HG02678 (cell line): ENCODE results near the gene TMEM179.
"Not testable (repeated sequence)": the region's sequence is repeated elsewhere in the genome, so short reads cannot be mapped to it uniquely, and the experiment has no call there.

ENCODE experiments used
- ATAC-seq: cut with Tn5 transposase; IDR thresholded peaks from one replicate; pipeline ENCODE4 v1.9.1; 2021; ENCODE audit warnings: mild to moderate bottlenecking, moderate library complexity; ENCODE audit not compliant: unreplicated experiment

The TMEM179 gene

GRCh38 chr14:104604458-104605449 lies at the start of gene TMEM179:
Gene TMEM179, minus strand, starts transcription at chr14:104604772. Its CDS starts 31 bp downstream, at chr14:104604741.
- no peak for ATAC-seq

DNA sequence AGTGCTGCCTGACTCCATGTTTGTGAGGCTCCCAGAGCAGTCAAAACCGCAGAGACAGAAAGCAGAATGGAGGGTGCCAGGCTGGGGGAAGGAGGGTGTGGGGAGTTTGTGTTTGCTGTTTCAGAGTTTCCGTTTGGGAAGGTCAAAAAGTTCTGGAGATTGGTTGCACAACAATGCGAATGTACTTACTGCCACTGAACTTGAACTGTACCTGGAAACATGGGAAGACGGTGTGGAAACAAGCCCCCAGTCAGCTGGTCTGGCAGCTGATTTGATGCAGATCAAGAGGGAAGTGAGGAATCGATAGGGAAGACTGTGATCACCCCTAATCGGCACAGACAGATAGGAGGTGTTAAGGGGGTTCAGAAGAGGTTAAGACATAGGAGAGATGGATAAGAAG lies 49.5 kb upstream of the TMEM179 start:
- ATAC-seq: no peak

DNA sequence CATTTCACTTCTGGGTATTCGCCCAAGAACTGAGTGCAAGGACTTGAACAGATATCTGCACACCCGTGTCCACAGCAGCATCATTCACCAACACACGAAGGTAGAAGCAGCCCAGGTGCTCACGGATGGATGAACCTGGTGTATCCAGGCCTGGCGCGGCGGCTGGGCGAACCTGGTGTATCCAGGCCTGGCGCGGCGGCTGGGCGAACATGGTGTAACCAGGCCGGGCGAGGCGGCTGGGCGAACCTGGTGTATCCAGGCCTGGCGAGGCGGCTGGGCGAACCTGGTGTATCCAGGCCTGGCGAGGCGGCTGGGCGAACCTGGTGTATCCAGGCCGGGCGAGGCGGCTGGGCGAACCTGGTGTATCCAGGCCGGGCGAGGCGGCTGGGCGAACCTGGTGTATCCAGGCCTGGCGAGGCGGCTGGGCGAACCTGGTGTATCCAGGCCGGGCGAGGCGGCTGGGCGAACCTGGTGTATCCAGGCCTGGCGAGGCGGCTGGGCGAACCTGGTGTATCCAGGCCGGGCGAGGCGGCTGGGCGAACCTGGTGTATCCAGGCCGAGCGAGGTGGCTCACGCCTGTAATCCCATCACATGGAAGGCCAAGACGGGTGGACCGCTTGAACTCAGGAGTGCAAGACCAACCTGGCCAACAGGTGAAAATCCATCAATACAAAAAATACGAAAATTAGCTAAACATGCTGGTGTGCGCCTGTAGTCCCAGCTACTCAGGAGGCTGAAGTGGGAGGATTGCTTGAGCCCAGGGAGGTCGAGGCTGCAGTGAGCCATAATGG lies 48.8 kb upstream of the TMEM179 start:
- not testable (repeated sequence) for ATAC-seq

DNA sequence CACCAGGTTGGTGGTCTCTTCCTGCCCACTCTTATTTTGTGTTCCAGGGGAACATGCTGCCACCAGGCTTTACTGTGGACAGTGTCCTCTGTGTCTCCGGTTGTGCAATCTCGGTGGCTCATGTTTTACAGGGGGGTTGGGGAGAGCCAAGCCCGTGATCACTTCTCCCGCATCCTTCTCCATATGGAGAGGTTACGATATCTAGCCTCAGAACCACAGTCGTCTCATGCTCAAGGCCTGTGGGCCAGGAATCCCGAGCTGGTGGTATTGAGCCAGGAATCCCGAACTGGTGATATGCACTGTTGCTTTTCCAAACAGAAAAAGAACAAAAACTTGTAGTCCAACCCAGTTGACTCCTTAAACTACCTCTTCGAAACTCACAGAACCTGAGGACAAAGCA lies 47.8 kb upstream of the TMEM179 start:
- ATAC-seq: no peak

DNA sequence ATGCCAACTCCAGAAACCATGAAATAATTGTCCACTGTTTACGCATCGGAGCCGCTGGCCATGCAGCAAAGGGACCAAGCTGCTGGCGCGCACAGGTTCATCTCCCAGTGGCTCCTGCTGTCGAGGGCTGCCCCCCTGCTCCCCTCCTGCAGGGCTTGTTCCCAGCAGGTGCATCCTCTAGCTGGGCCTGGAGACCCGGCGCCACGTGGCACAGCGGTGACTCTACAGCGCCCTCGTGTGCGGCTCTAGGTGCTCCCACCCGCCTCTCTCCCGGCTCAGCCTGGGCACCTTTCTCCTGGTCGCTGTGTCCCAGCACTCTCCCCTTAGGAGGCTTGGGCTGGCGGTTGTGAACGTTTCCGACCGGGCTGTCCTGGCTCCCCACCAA lies 47.3 kb upstream of the TMEM179 start:
- ATAC-seq: no peak

DNA sequence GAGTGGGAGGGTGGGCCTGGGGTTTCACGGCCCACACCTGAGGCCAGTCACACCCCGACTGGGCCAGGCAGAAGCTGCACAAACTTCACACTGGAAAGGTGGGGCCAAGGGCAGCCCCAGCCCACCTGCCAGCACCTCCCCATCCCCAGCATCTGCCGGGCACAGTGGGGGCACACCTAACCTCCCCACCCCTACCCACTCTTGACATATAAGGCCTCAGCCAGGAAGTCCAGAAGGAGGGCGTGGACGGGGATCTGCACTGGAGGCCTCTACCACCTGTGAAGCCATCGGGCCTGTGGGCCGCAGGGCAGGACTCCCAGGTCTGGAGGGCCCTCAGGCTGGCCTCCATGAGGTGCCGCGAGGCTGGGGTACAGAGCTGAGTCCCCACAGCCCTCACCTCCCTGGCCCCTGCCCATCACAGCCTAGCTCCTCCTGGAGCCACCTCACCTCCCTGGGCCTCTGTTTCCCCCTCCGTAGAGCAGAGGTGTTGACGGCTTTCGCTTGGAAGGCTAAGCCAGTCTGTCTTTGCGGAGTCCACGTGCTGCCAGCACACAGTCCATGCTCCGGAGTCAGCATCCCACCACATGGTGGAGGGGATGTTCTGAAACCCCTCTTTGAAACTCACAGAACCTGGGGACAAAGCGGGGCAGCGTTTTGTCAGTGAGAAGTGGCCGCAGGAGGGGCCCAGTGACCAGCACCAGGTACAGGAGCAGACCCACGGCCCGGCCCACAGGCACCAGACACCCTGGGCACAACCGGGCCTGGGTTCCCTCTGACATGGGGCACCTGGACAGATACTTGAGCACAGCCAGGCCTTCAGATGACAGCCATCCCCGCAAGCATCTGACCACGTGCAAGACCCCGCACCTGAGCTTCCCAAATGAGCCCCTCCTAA lies 46.7 kb upstream of the TMEM179 start:
- no peak for ATAC-seq

DNA sequence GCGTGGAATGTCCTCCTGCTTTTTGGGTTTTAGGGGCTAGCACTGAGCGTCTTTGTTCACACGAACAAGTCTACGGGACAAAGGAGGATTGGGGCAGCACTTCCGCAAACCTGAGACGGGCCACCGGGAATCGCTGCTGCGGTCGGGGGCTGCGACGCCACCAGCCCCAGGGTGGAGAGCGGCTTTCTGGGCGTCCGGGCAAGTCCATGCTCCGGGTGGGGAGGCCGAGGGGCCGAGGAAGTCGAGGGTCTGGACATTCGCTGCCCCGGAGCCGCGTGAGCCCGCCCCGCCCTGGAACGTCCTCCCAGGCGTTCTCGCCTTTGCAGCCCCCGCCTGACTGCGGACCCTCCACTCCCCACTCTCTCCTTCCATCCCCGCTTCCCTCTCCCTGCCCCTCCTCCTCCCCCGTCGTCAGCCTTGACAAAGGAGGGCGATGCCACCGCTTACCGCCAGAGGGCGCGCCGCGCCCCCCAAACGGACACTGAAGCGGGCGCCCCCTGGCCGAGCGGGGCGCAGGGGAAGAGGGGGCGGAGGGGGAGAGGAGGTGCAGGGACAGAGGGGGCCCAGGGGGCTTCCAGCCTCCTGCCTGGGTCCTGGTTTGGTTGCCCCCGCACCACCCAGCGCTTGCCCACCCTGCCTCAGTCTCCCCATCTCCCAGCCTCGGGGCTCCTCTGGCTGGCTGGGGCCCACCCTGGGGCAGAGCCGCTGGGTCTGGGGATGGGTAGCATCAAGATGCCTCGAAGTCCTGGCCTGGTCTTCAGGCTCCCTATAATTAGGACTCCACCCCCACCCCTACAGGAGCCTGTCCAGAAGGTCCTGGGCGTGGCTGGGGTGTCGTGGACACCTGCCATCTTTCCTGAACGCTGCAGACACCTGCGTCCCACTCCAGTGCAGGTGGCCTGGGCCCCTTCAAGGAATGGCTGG lies 45.7 kb upstream of the TMEM179 start:
- ATAC-seq: peak; percentile 70

DNA sequence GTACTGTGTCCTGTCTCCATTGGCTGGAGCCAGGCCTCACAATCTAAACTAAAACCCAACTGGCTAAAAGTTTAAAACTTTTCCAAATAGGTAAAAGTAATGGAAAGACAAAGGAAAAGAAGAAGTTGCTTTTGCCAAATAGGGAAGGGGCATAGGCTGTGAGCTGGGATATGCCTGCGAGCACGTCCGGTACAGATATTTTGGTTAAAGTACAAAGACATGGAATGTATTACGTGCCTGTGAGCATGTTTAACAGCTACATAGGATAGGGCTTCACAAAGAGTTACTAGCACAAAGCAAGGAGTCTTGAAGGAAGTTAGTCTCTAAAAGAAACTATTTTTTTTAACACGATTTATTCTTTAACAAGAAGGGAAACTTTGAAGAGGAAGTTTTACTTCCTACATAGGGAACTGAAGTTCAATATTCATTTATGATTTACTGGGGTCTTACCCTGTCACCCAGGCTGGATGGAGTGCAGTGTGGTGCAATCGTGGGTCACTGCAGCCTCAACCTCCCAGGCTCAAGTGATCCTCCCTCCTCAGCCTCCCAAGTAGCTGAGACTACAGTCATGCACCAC lies 43.0 kb upstream of the TMEM179 start:
- ATAC-seq: no peak

GRCh38 chr14:104644656-104645378 lies 40.2 kb upstream of the TMEM179 start:
- no peak for ATAC-seq

GRCh38 chr14:104644091-104644635 lies 39.6 kb upstream of the TMEM179 start:
- ATAC-seq: no peak

DNA sequence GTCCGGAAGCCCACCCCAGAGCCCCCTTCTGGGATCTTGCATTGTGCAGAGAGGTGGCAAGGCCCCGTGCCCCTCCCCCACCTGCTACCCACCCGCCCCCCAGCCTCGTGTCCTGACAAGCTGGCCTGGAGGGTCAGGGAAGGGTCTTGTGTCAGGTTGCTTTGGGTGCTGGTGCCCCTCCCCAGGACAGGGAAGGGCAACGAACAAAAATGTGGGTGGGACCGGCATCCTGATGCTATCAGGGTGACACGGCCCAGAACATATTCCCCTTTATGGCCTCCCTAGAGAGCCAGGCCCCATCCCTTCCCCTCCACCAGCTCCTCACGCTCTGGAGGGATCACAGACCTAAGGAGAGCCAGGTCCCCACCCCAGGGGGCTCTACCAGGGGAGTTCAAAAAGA lies 38.7 kb upstream of the TMEM179 start:
- ATAC-seq: no peak

GRCh38 chr14:104642540-104642868 lies 37.9 kb upstream of the TMEM179 start:
- ATAC-seq: no peak

DNA sequence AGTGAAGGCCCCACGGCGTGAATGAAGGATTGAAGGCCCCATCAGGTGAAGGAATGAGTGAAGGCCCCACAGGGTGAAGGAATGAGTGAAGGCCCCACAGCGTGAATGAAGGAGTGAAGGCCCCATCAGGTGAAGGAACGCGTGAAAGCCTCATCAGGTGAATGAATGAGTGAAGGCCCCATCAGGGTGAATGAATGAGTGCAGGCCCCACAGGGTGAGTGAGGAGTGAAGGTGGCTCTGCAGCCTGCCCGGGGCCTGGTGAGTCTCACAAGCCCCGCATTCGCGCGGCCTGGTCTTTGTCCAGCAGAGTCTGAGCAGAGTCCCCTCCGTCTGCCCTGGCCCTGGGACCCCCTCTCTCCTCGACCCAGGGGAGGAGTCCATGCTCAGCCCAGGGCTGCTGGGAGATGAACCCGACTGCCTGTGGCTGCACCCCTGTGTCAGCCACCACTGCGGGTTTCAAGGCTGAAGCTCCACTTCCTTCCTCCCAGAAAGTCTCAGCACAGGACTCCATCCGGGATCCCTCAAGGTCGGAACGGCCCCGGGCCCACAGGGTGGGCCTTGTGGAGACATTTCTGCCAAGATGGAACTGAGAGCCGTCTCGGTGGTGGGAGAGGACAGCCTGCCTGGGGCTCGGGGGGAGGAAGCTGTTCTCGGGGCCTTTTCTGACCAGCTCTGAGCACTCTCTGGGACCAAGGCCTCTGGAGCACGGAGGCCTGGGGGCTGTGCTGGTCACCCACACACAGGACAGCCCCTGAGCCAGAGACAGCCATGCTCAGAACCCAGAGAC lies 37.4 kb upstream of the TMEM179 start:
- no peak for ATAC-seq

- no peak for ATAC-seq
Observed at GRCh38 chr14:104640681-104641080, 36.1 kb upstream of the TMEM179 start.

DNA sequence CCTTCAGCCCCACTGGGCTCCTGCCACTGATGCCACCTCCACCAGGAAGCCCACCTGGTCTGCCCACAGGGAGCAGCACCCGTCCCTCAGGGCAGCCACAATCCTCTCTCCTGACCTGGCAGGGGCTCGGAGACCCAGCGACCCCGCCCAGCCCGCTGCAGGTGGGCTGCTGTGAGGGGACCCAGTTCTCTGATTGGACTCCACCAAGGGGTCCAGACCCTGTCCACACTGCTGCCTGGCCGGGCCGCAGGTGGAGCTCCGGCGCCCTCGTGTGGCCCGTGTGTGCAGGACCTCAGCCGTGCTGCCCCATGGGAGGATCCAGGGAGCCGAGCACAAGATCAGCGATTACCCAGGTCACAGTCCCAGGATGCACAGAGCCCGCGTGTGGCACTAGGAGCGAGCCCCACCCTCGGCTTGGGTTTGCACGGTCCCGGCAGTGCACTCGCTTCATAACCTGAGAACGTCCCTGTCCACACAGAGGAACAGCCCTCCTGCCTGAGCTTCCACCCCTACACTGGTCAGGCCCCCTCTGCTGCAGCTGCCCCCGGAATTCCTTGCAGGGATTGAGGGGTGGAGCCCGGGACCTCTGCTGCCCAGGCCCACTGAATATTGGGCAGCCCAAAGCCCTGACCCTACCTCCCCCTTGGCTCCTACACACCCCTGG lies 35.4 kb upstream of the TMEM179 start:
- ATAC-seq: no peak

- no peak for ATAC-seq
Observed at GRCh38 chr14:104639471-104639870, 34.9 kb upstream of the TMEM179 start.

- ATAC-seq: no peak
Observed at GRCh38 chr14:104638927-104639450, 34.4 kb upstream of the TMEM179 start.
